HepG2 (cell line): ENCODE results near the gene TRABD. TPM values are rescaled to one million over a fixed set of nuclear protein-coding genes. Genes with fewer than 3 reads are reported as not detected.

Source experiments
- CBFB ChIP-seq: sonication (generic); formaldehyde crosslinking; IDR thresholded peaks from 2 replicates; pipeline ENCODE4 v1.4.0; 2020; ENCODE audit warnings: missing genetic modification reagents
- HES4 ChIP-seq: sonication (generic); formaldehyde crosslinking; IDR thresholded peaks from 2 replicates; pipeline ENCODE4 v1.9.0; 2021; ENCODE audit warnings: mild to moderate bottlenecking, missing genetic modification reagents, borderline replicate concordance
- HNRNPLL ChIP-seq: fragments of 200-400 bp; formaldehyde crosslinking; IDR thresholded peaks from 2 replicates; pipeline ENCODE4 v1.6.1; 2017; ENCODE audit warnings: mild to moderate bottlenecking, low read depth, low read length; ENCODE audit not compliant: poor library complexity, severe bottlenecking
- HOXD1 ChIP-seq: sonication (generic); formaldehyde crosslinking; IDR thresholded peaks from 2 replicates; pipeline ENCODE4 v1.5.0; 2020; ENCODE audit warnings: missing genetic modification reagents
- KLF13 ChIP-seq: sonication (generic); formaldehyde crosslinking; IDR thresholded peaks from 2 replicates; pipeline ENCODE4 v1.4.0; 2020; ENCODE audit warnings: mild to moderate bottlenecking, missing genetic modification reagents
- NFKBIZ ChIP-seq: IDR thresholded peaks from 2 replicates; pipeline ENCODE4 v1.6.1; 2018; ENCODE audit warnings: missing genetic modification reagents, missing compliant biosample characterization
- NKX3-1 ChIP-seq: sonication (generic); formaldehyde crosslinking; IDR thresholded peaks from 2 replicates; pipeline ENCODE4 v1.5.0; 2020; ENCODE audit warnings: missing genetic modification reagents
- U2AF2 ChIP-seq: fragments of 200-400 bp; formaldehyde crosslinking; IDR thresholded peaks from 2 replicates; pipeline ENCODE4 v1.6.1; 2017; ENCODE audit warnings: low read depth, mild to moderate bottlenecking, low read length
- ZNF264 ChIP-seq: sonication (generic); formaldehyde crosslinking; IDR thresholded peaks from 2 replicates; pipeline ENCODE4 v1.4.0; 2020; ENCODE audit warnings: missing genetic modification reagents
- ZNF354B ChIP-seq: sonication (generic); formaldehyde crosslinking; IDR thresholded peaks from 2 replicates; pipeline ENCODE4 v1.8.0; 2022; ENCODE audit warnings: mild to moderate bottlenecking, missing genetic modification reagents
- ZNF44 ChIP-seq: sonication (generic); formaldehyde crosslinking; IDR thresholded peaks from 2 replicates; pipeline ENCODE4 v1.5.1; 2020; ENCODE audit warnings: mild to moderate bottlenecking, missing genetic modification reagents
- ZNF552 ChIP-seq: sonication (generic); formaldehyde crosslinking; IDR thresholded peaks from 2 replicates; pipeline ENCODE4 v1.9.0; 2022; ENCODE audit warnings: missing genetic modification reagents, mild to moderate bottlenecking, borderline replicate concordance
- ZNF883 ChIP-seq: sonication (generic); formaldehyde crosslinking; IDR thresholded peaks from 2 replicates; pipeline ENCODE4 v1.5.1; 2020; ENCODE audit warnings: mild to moderate bottlenecking, missing genetic modification reagents; ENCODE audit errors: not compliant biosample characterization
- polyA plus RNA-seq, 8 experiments: library from polyadenylated mRNA; depleted of rRNA in 3 of 8; stranded (reverse) in 7 of 8; unstranded in 1 of 8; fragments of >200 nt; fragmentation: Illumina TruSeq in 4 of 8; extraction: Trizol in 4 of 8; gene quantifications; 2 replicates each; pipeline versions ENCODE4 v1.2.1 to v1.2.3, GENCODE V29; 2011 to 2016; ENCODE audit warnings: low read depth in 4 of 8, missing spikeins in 1 of 8, mixed read lengths in 1 of 8; ENCODE audit not compliant: insufficient read depth in 1 of 8
- total RNA-seq, 5 experiments: library from RNA; depleted of rRNA; stranded (reverse); fragments of >200 nt; fragmentation: Illumina TruSeq; extraction: Trizol; gene quantifications; 2 replicates each; pipeline ENCODE4 v1.2.3, GENCODE V29; 2016; ENCODE audit warnings: low read depth in 1 of 5
- TF ChIP-seq, protein P1 (sequence below): sonication (generic); formaldehyde crosslinking; conservative IDR thresholded peaks from 2 replicates; pipeline ENCODE4 v1.4.0; 2020; ENCODE audit warnings: missing genetic modification reagents
- TF ChIP-seq, protein P2 (sequence below): sonication (generic); formaldehyde crosslinking; IDR thresholded peaks from 2 replicates; pipeline ENCODE4 v1.5.1; 2020; ENCODE audit warnings: mild to moderate bottlenecking, missing genetic modification reagents, moderate library complexity
- TF ChIP-seq, protein P3 (sequence below): sonication (generic); formaldehyde crosslinking; IDR thresholded peaks from 2 replicates; pipeline ENCODE4 v1.4.0; 2020; ENCODE audit warnings: low read depth, mild to moderate bottlenecking, missing genetic modification reagents
- TF ChIP-seq, protein P4 (sequence below): sonication (generic); formaldehyde crosslinking; IDR thresholded peaks from 2 replicates; pipeline ENCODE4 v1.4.0; 2020; ENCODE audit warnings: missing genetic modification reagents
- TF ChIP-seq, protein P5 (sequence below): IDR thresholded peaks from 2 replicates; pipeline ENCODE4 v1.6.1; 2016; ENCODE audit warnings: missing compliant biosample characterization, missing genetic modification reagents, borderline replicate concordance

The TRABD gene
- total and polyA plus RNA-seq, 2 of the 13 experiments (the other 11 are each of a cell fraction or from before 2014, with no cell fraction given), result 21.5 to 28.9 TPM

DNA sequence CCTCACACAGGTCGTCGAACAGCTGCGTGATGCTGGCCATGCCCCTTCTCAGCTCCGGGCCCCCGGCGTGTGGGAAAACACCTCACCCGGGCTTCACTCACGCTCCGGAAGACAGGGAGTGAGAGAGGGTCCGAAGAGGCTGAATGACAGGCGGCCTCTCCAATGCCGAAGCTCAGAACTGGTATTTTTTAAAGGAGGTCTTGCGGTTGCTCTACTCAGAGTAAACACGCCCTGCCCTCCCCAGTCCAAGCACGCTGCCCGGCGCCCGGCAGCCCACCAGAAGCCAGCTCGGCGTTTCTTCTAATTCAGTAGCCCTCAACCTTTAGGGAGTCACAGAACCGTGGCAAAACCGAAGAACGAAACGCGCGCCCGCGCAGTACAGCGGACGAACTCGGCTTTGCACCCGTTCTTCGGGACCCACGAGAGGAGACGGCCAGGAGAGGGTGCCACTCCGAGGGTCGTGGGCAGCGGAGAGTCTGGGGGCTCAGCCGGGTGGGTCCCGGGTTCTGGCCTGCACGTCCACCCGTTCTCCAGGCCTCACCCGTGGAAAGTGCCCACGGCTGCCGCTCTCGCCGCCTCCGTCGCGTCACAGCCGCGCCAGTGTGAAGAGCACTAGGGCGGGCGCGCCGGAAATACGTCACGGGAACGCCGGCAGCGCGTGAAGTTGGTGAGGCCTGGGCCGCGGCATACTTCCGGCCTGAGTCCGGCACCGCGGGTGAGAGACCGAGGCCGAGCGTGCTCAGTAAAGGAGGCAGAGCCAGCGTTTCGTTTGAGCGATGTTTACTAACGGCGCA lies 58.9 kb downstream of the TRABD start, which contains the start of gene TUBGCP6 (continued):
- TF ChIP-seq, protein P1, sequence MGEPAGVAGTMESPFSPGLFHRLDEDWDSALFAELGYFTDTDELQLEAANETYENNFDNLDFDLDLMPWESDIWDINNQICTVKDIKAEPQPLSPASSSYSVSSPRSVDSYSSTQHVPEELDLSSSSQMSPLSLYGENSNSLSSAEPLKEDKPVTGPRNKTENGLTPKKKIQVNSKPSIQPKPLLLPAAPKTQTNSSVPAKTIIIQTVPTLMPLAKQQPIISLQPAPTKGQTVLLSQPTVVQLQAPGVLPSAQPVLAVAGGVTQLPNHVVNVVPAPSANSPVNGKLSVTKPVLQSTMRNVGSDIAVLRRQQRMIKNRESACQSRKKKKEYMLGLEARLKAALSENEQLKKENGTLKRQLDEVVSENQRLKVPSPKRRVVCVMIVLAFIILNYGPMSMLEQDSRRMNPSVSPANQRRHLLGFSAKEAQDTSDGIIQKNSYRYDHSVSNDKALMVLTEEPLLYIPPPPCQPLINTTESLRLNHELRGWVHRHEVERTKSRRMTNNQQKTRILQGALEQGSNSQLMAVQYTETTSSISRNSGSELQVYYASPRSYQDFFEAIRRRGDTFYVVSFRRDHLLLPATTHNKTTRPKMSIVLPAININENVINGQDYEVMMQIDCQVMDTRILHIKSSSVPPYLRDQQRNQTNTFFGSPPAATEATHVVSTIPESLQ (CRISPR knock-in tag), result no peak
- peak; percentile 84 for TF ChIP-seq CBFB (CRISPR knock-in tag)
- TF ChIP-seq ZNF883 (CRISPR knock-in tag), result peak; percentile 53
- 0 out of 2 replicates have a peak, but pooled peaks have one; percentile 41 for TF ChIP-seq KLF13 (CRISPR knock-in tag)
- TF ChIP-seq, protein P2, sequence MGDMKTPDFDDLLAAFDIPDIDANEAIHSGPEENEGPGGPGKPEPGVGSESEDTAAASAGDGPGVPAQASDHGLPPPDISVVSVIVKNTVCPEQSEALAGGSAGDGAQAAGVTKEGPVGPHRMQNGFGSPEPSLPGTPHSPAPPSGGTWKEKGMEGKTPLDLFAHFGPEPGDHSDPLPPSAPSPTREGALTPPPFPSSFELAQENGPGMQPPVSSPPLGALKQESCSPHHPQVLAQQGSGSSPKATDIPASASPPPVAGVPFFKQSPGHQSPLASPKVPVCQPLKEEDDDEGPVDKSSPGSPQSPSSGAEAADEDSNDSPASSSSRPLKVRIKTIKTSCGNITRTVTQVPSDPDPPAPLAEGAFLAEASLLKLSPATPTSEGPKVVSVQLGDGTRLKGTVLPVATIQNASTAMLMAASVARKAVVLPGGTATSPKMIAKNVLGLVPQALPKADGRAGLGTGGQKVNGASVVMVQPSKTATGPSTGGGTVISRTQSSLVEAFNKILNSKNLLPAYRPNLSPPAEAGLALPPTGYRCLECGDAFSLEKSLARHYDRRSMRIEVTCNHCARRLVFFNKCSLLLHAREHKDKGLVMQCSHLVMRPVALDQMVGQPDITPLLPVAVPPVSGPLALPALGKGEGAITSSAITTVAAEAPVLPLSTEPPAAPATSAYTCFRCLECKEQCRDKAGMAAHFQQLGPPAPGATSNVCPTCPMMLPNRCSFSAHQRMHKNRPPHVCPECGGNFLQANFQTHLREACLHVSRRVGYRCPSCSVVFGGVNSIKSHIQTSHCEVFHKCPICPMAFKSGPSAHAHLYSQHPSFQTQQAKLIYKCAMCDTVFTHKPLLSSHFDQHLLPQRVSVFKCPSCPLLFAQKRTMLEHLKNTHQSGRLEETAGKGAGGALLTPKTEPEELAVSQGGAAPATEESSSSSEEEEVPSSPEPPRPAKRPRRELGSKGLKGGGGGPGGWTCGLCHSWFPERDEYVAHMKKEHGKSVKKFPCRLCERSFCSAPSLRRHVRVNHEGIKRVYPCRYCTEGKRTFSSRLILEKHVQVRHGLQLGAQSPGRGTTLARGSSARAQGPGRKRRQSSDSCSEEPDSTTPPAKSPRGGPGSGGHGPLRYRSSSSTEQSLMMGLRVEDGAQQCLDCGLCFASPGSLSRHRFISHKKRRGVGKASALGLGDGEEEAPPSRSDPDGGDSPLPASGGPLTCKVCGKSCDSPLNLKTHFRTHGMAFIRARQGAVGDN (CRISPR knock-in tag), result peak; percentile 91
- no peak for TF ChIP-seq ZNF552 (CRISPR knock-in tag)
- TF ChIP-seq, protein P3, sequence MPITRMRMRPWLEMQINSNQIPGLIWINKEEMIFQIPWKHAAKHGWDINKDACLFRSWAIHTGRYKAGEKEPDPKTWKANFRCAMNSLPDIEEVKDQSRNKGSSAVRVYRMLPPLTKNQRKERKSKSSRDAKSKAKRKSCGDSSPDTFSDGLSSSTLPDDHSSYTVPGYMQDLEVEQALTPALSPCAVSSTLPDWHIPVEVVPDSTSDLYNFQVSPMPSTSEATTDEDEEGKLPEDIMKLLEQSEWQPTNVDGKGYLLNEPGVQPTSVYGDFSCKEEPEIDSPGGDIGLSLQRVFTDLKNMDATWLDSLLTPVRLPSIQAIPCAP (CRISPR knock-in tag), result 0 out of 2 replicates have a peak, but pooled peaks have one; percentile 52
- TF ChIP-seq NKX3-1 (CRISPR knock-in tag), result peak; percentile 47; the same call in 1 of the 2 replicates
- TF ChIP-seq NFKBIZ (CRISPR knock-in tag), result 0 out of 2 replicates have a peak, but pooled peaks have one; percentile 84
- TF ChIP-seq U2AF2, result 0 out of 2 replicates have a peak, but pooled peaks have one; percentile 47
- TF ChIP-seq, protein P4, sequence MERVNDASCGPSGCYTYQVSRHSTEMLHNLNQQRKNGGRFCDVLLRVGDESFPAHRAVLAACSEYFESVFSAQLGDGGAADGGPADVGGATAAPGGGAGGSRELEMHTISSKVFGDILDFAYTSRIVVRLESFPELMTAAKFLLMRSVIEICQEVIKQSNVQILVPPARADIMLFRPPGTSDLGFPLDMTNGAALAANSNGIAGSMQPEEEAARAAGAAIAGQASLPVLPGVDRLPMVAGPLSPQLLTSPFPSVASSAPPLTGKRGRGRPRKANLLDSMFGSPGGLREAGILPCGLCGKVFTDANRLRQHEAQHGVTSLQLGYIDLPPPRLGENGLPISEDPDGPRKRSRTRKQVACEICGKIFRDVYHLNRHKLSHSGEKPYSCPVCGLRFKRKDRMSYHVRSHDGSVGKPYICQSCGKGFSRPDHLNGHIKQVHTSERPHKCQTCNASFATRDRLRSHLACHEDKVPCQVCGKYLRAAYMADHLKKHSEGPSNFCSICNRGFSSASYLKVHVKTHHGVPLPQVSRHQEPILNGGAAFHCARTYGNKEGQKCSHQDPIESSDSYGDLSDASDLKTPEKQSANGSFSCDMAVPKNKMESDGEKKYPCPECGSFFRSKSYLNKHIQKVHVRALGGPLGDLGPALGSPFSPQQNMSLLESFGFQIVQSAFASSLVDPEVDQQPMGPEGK (CRISPR knock-in tag), result peak; percentile 24; the same call in 1 of the 2 replicates
- TF ChIP-seq ZNF264 (CRISPR knock-in tag), result peak; percentile 34; the same call in 1 of the 2 replicates
- peak; percentile 91 for TF ChIP-seq ZNF44
- TF ChIP-seq HNRNPLL, result peak; percentile 55
- peak; percentile 91; the same call in 1 of the 2 replicates for TF ChIP-seq HOXD1 (CRISPR knock-in tag)
- peak; percentile 86 for TF ChIP-seq HES4 (CRISPR knock-in tag)
- no peak for TF ChIP-seq ZNF354B (CRISPR knock-in tag)
- TF ChIP-seq, protein P5, sequence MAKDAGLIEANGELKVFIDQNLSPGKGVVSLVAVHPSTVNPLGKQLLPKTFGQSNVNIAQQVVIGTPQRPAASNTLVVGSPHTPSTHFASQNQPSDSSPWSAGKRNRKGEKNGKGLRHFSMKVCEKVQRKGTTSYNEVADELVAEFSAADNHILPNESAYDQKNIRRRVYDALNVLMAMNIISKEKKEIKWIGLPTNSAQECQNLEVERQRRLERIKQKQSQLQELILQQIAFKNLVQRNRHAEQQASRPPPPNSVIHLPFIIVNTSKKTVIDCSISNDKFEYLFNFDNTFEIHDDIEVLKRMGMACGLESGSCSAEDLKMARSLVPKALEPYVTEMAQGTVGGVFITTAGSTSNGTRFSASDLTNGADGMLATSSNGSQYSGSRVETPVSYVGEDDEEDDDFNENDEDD (CRISPR knock-in tag), result peak; percentile 83
